GM13976 (cell line): ENCODE measurements around the gene CYP8B1.

Experiments
- DNase-seq: peaks from one replicate; pipeline ENCODE4 v3.0.0; 2012; ENCODE audit warnings: low spot score
- CTCF ChIP-seq: IDR thresholded peaks from 2 replicates; pipeline ENCODE4 v1.5.1; 2012; ENCODE audit warnings: borderline replicate concordance, mild to moderate bottlenecking; ENCODE audit not compliant: insufficient read depth; ENCODE audit errors: extremely low read depth, missing control alignments, control extremely low read depth
- in situ Hi-C: fragments of 300-500 bp; cut with MboI; formaldehyde crosslinking; loops from one replicate; pipeline ENCODE4 v1.12.0; 2022; ENCODE audit warnings: low sequenced_read_pairs, mixed read lengths, inconsistent platforms; ENCODE audit not compliant: unreplicated experiment

CYP8B1 gene

GRCh38 chr3:42906070-42906847 is 30.6 kb upstream of the CYP8B1 start, which contains the start of gene ZNF662:
TSS of gene ZNF662 (plus strand) at chr3:42906142. CDS start at chr3:42908115, 1,973 bp downstream.
- in situ Hi-C loops = no loop called here
- DNase-seq = no peak
- no peak for TF ChIP-seq CTCF

GRCh38 chr3:42905740-42906069 is 30.0 kb upstream of the CYP8B1 start:
- in situ Hi-C loops = no loop called here
- no peak for TF ChIP-seq CTCF
- DNase-seq = no peak

- in situ Hi-C loops = no loop called here
- no peak for TF ChIP-seq CTCF
These were observed 28.4 kb upstream of the CYP8B1 start for GRCh38 chr3:42904076-42904475.

GRCh38 chr3:42902257-42902656 is 26.6 kb upstream of the CYP8B1 start:
- TF ChIP-seq CTCF = no peak
- DNase-seq = no peak
- in situ Hi-C loops = no loop called here

More at GRCh38 chr3:42904076-42904475, 28.4 kb upstream of the CYP8B1 start:
- DNase-seq = no peak

- no peak for DNase-seq
- in situ Hi-C loops = no loop called here
- TF ChIP-seq CTCF = no peak
These were observed 25.4 kb upstream of the CYP8B1 start for GRCh38 chr3:42901073-42901415.

- TF ChIP-seq CTCF = no peak
- in situ Hi-C loops = no loop called here
- no peak for DNase-seq
These were observed 24.8 kb upstream of the CYP8B1 start for GRCh38 chr3:42900226-42901072.
